GM18502 (cell line): ENCODE measurements around the gene GDAP1L1.

Experiments
- ATAC-seq: cut with Tn5 transposase; IDR thresholded peaks from one replicate; pipeline ENCODE4 v1.9.1; 2021; ENCODE audit warnings: mild to moderate bottlenecking; ENCODE audit not compliant: unreplicated experiment, poor library complexity

GDAP1L1 gene

GRCh38 chr20:44251284-44251683 lies 4.2 kb downstream of the GDAP1L1 start:
- no peak for ATAC-seq

GRCh38 chr20:44253528-44253927 lies 6.4 kb downstream of the GDAP1L1 start:
- ATAC-seq, result no peak

GRCh38 chr20:44254073-44254472 lies 7.0 kb downstream of the GDAP1L1 start:
- ATAC-seq, result no peak

GRCh38 chr20:44255942-44256341 lies 8.8 kb downstream of the GDAP1L1 start:
- ATAC-seq, result no peak

- ATAC-seq, result no peak
These were observed 9.9 kb downstream of the GDAP1L1 start for GRCh38 chr20:44256961-44257360.

- no peak for ATAC-seq
These were observed 11.2 kb downstream of the GDAP1L1 start for GRCh38 chr20:44258226-44258890.

- ATAC-seq, result no peak
These were observed 17.2 kb downstream of the GDAP1L1 start for GRCh38 chr20:44264287-44264686.

GRCh38 chr20:44268802-44269201 lies 21.7 kb downstream of the GDAP1L1 start:
- ATAC-seq, result no peak

GRCh38 chr20:44271915-44272663 lies 25.0 kb downstream of the GDAP1L1 start:
- ATAC-seq, result no peak

- ATAC-seq, result no peak
These were observed 26.4 kb downstream of the GDAP1L1 start for GRCh38 chr20:44273231-44274215.

- no peak for ATAC-seq
These were observed 27.4 kb downstream of the GDAP1L1 start for GRCh38 chr20:44274303-44275017.

GRCh38 chr20:44279228-44279627 lies 32.1 kb downstream of the GDAP1L1 start:
- no peak for ATAC-seq

GRCh38 chr20:44280387-44280786 lies 33.3 kb downstream of the GDAP1L1 start:
- no peak for ATAC-seq

GRCh38 chr20:44282192-44282591 lies 35.1 kb downstream of the GDAP1L1 start:
- no peak for ATAC-seq

- no peak for ATAC-seq
These were observed 36.9 kb downstream of the GDAP1L1 start for GRCh38 chr20:44284032-44284431.

GRCh38 chr20:44287272-44288097 lies 40.4 kb downstream of the GDAP1L1 start:
- ATAC-seq, result no peak

- no peak for ATAC-seq
These were observed 41.1 kb downstream of the GDAP1L1 start for GRCh38 chr20:44288252-44288651.

GRCh38 chr20:44291754-44292153 lies 44.6 kb downstream of the GDAP1L1 start:
- ATAC-seq, result no peak

GRCh38 chr20:44296011-44296410 lies 48.9 kb downstream of the GDAP1L1 start:
- no peak for ATAC-seq
